Stimulated activated CD8-positive, alpha-beta memory T cell treated with anti-CD3 and anti-CD28 coated beads, Interleukin-15, amount 100 ng/mL, for 1 hour (primary cell): Measurements from ENCODE around the gene GBP5.
"Not testable (repeated sequence)": the region's sequence is repeated elsewhere in the genome, so short reads cannot be mapped to it uniquely, and the experiment has no call there.

Source experiments
- DNase-seq: peaks from one replicate; pipeline ENCODE4 v3.0.0-alpha.2; 2020; ENCODE audit warnings: low read depth

The GBP5 gene

GRCh38 chr1:89272269-89273041 lies at the start of gene GBP5:
GBP5 (minus strand) TSS chr1:89272860; CDS start chr1:89269555, 3,305 bp downstream.
- peak; percentile 19 for DNase-seq

- no peak for DNase-seq
Observed at GRCh38 chr1:89322402-89322801, 49.7 kb upstream of the GBP5 start.

- DNase-seq = no peak
Observed at GRCh38 chr1:89312572-89312971, 39.9 kb upstream of the GBP5 start.

GRCh38 chr1:89311757-89312156 lies 39.1 kb upstream of the GBP5 start:
- no peak for DNase-seq

GRCh38 chr1:89310976-89311375 lies 38.3 kb upstream of the GBP5 start:
- DNase-seq = no peak

GRCh38 chr1:89310505-89310904 lies 37.8 kb upstream of the GBP5 start:
- DNase-seq = no peak

- no peak for DNase-seq
Observed at GRCh38 chr1:89309828-89310227, 37.2 kb upstream of the GBP5 start.

- no peak for DNase-seq
Observed at GRCh38 chr1:89306273-89306672, 33.6 kb upstream of the GBP5 start.

GRCh38 chr1:89305493-89305892 lies 32.8 kb upstream of the GBP5 start:
- DNase-seq = no peak

- no peak for DNase-seq
Observed at GRCh38 chr1:89304572-89305230, 32.0 kb upstream of the GBP5 start.

GRCh38 chr1:89302697-89303332 lies 30.2 kb upstream of the GBP5 start:
- no peak for DNase-seq

GRCh38 chr1:89299739-89300463 lies 27.2 kb upstream of the GBP5 start:
- DNase-seq = not testable (repeated sequence)

- no peak for DNase-seq
Observed at GRCh38 chr1:89298461-89298860, 25.8 kb upstream of the GBP5 start.

GRCh38 chr1:89295187-89295586 lies 22.5 kb upstream of the GBP5 start:
- DNase-seq = no peak

- no peak for DNase-seq
Observed at GRCh38 chr1:89291276-89291675, 18.6 kb upstream of the GBP5 start.

GRCh38 chr1:89288051-89288340 lies 15.3 kb upstream of the GBP5 start:
- no peak for DNase-seq

GRCh38 chr1:89287181-89288050 lies 14.8 kb upstream of the GBP5 start:
- no peak for DNase-seq

GRCh38 chr1:89286549-89287180 lies 14.0 kb upstream of the GBP5 start:
- DNase-seq = no peak

- DNase-seq = no peak
Observed at GRCh38 chr1:89285745-89286380, 13.2 kb upstream of the GBP5 start.

GRCh38 chr1:89284078-89284763 lies 11.6 kb upstream of the GBP5 start:
- not testable (repeated sequence) for DNase-seq
